ENCODE measurements around the gene MGST2. TPM values are rescaled to one million over a fixed set of nuclear protein-coding genes. Genes with fewer than 3 reads are reported as not detected.

Gene MGST2
- total RNA-seq, 1 experiment from 2014 or later, result 14.9 TPM

DNA sequence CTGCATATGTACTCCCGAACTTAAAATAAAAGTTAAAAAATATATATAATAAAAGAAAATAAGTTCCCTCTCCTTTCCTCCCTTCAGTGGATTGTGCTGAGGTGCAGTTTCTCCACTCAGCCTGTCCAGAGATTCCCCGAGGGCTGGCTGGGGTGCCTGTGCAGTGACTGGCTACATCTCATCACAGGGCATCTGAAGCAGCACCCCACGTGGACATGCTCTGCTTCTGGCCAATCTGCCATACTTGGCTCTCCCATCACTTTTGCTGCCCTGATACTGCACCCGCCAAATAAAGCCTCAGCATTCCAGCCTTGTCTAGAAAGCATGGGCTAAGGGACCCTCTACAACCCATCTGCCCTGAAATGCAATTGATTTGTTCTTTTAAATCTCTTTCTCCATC lies 11.1 kb upstream of the MGST2 start:
- H3K4me1 Mint-ChIP-seq, result peaks cover 20% of the 10 kb centered on the region
- ChIA-PET POLR2A (no interaction called here), CTCF (interaction anchor here (0.8 to 3.1 kb wide), 6 partner anchors 11 to 51 kb away, joined by 3 to 31 read pairs (median 4); partner anchors contain the start of gene MGST2)
- no peaks in the 10 kb centered on the region for H3K9me3 Mint-ChIP-seq
- no peaks in the 10 kb centered on the region for H3K36me3 Mint-ChIP-seq
- H3K27ac Mint-ChIP-seq, result no peak overlapping the region
- DNase-seq (ENCODE audit: low spot score), result no peak
- no peak for ATAC-seq
- no peak overlapping the region for H3K4me3 Mint-ChIP-seq
- peaks cover 7% of the 10 kb centered on the region for H3K27me3 Mint-ChIP-seq (ENCODE audit: low read depth)
- no peak for TF ChIP-seq SOX15 (CRISPR knock-in tag; IDR thresholded peaks at IDR 0.05)
- TF ChIP-seq CREB1 (CRISPR knock-in tag; IDR thresholded peaks at IDR 0.05), result no peak
- TF ChIP-seq OVOL2 (CRISPR knock-in tag; IDR thresholded peaks at IDR 0.05; ENCODE audit: borderline replicate concordance), result no peak
- TF ChIP-seq, protein P1, sequence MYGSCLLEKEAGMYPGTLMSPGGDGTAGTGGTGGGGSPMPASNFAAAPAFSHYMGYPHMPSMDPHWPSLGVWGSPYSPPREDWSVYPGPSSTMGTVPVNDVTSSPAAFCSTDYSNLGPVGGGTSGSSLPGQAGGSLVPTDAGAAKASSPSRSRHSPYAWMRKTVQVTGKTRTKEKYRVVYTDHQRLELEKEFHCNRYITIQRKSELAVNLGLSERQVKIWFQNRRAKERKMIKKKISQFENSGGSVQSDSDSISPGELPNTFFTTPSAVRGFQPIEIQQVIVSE (CRISPR knock-in tag; IDR thresholded peaks at IDR 0.05; ENCODE audit: borderline replicate concordance), result no peak
- TF ChIP-seq, protein P2, sequence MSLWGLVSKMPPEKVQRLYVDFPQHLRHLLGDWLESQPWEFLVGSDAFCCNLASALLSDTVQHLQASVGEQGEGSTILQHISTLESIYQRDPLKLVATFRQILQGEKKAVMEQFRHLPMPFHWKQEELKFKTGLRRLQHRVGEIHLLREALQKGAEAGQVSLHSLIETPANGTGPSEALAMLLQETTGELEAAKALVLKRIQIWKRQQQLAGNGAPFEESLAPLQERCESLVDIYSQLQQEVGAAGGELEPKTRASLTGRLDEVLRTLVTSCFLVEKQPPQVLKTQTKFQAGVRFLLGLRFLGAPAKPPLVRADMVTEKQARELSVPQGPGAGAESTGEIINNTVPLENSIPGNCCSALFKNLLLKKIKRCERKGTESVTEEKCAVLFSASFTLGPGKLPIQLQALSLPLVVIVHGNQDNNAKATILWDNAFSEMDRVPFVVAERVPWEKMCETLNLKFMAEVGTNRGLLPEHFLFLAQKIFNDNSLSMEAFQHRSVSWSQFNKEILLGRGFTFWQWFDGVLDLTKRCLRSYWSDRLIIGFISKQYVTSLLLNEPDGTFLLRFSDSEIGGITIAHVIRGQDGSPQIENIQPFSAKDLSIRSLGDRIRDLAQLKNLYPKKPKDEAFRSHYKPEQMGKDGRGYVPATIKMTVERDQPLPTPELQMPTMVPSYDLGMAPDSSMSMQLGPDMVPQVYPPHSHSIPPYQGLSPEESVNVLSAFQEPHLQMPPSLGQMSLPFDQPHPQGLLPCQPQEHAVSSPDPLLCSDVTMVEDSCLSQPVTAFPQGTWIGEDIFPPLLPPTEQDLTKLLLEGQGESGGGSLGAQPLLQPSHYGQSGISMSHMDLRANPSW (CRISPR knock-in tag; conservative IDR thresholded peaks at IDR 0.05; ENCODE audit: low read depth), result no peak
- TF ChIP-seq, protein P3, sequence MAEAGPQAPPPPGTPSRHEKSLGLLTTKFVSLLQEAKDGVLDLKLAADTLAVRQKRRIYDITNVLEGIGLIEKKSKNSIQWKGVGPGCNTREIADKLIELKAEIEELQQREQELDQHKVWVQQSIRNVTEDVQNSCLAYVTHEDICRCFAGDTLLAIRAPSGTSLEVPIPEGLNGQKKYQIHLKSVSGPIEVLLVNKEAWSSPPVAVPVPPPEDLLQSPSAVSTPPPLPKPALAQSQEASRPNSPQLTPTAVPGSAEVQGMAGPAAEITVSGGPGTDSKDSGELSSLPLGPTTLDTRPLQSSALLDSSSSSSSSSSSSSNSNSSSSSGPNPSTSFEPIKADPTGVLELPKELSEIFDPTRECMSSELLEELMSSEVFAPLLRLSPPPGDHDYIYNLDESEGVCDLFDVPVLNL (CRISPR knock-in tag; IDR thresholded peaks at IDR 0.05; ENCODE audit: borderline replicate concordance, low read depth), result no peak
- TF ChIP-seq SMAD3 (CRISPR knock-in tag; IDR thresholded peaks at IDR 0.05; ENCODE audit: borderline replicate concordance), result no peak
- no peak for TF ChIP-seq FOXK1 (CRISPR knock-in tag; IDR thresholded peaks at IDR 0.05)
- TF ChIP-seq, protein P4, sequence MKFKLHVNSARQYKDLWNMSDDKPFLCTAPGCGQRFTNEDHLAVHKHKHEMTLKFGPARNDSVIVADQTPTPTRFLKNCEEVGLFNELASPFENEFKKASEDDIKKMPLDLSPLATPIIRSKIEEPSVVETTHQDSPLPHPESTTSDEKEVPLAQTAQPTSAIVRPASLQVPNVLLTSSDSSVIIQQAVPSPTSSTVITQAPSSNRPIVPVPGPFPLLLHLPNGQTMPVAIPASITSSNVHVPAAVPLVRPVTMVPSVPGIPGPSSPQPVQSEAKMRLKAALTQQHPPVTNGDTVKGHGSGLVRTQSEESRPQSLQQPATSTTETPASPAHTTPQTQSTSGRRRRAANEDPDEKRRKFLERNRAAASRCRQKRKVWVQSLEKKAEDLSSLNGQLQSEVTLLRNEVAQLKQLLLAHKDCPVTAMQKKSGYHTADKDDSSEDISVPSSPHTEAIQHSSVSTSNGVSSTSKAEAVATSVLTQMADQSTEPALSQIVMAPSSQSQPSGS (CRISPR knock-in tag; IDR thresholded peaks at IDR 0.05; ENCODE audit: borderline replicate concordance, low read depth), result no peak
- TF ChIP-seq GTF2I (CRISPR knock-in tag; conservative IDR thresholded peaks at IDR 0.05), result no peak
- no peak for TF ChIP-seq PRRX2 (CRISPR knock-in tag; IDR thresholded peaks at IDR 0.05)
- TF ChIP-seq, protein P5, sequence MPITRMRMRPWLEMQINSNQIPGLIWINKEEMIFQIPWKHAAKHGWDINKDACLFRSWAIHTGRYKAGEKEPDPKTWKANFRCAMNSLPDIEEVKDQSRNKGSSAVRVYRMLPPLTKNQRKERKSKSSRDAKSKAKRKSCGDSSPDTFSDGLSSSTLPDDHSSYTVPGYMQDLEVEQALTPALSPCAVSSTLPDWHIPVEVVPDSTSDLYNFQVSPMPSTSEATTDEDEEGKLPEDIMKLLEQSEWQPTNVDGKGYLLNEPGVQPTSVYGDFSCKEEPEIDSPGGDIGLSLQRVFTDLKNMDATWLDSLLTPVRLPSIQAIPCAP (CRISPR knock-in tag; IDR thresholded peaks at IDR 0.05), result no peak
- TF ChIP-seq RORB (CRISPR knock-in tag; IDR thresholded peaks at IDR 0.05), result no peak
- TF ChIP-seq, protein P6, sequence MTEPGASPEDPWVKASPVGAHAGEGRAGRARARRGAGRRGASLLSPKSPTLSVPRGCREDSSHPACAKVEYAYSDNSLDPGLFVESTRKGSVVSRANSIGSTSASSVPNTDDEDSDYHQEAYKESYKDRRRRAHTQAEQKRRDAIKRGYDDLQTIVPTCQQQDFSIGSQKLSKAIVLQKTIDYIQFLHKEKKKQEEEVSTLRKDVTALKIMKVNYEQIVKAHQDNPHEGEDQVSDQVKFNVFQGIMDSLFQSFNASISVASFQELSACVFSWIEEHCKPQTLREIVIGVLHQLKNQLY (CRISPR knock-in tag; IDR thresholded peaks at IDR 0.05), result no peak
- TF ChIP-seq, protein P7, sequence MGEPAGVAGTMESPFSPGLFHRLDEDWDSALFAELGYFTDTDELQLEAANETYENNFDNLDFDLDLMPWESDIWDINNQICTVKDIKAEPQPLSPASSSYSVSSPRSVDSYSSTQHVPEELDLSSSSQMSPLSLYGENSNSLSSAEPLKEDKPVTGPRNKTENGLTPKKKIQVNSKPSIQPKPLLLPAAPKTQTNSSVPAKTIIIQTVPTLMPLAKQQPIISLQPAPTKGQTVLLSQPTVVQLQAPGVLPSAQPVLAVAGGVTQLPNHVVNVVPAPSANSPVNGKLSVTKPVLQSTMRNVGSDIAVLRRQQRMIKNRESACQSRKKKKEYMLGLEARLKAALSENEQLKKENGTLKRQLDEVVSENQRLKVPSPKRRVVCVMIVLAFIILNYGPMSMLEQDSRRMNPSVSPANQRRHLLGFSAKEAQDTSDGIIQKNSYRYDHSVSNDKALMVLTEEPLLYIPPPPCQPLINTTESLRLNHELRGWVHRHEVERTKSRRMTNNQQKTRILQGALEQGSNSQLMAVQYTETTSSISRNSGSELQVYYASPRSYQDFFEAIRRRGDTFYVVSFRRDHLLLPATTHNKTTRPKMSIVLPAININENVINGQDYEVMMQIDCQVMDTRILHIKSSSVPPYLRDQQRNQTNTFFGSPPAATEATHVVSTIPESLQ (CRISPR knock-in tag; IDR thresholded peaks at IDR 0.05), result no peak
- TF ChIP-seq NR2C2 (CRISPR knock-in tag; IDR thresholded peaks at IDR 0.05), result no peak
- TF ChIP-seq, protein P8, sequence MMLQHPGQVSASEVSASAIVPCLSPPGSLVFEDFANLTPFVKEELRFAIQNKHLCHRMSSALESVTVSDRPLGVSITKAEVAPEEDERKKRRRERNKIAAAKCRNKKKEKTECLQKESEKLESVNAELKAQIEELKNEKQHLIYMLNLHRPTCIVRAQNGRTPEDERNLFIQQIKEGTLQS (CRISPR knock-in tag; conservative IDR thresholded peaks at IDR 0.05), result no peak
- TF ChIP-seq TEAD4 (CRISPR knock-in tag; IDR thresholded peaks at IDR 0.05), result no peak
